GM12892 (cell line): ENCODE measurements around the gene CHML.

Experiments used
- POLR2A ChIP-seq: IDR thresholded peaks from 2 replicates; pipeline ENCODE4 v1.6.1; 2011; ENCODE audit warnings: low read depth, low read length, control low read depth
- POLR2AphosphoS5 ChIP-seq: IDR thresholded peaks from 2 replicates; pipeline ENCODE4 v1.6.1; 2011; ENCODE audit warnings: low read depth, low read length, control low read depth
- TAF1 ChIP-seq: IDR thresholded peaks from 2 replicates; pipeline ENCODE4 v1.6.1; 2011; ENCODE audit warnings: low read depth, mild to moderate bottlenecking, control low read depth, low read length, borderline replicate concordance

GRCh38 chr1:241637604-241638003, 2.6 kb downstream of the CHML start:
- TF ChIP-seq POLR2A (no peak), TAF1 (no peak), POLR2AphosphoS5 (no peak)
